Measurements from ENCODE around the gene SUFU.
A peak's percentile ranks its signal among the peaks of the same experiment; 100 is the strongest.

Gene SUFU

GRCh38 chr10:102600816-102601215, 97.0 kb downstream of the SUFU start:
- Histone ChIP-seq H3K27ac (peak overlapping the region in 1 of 2 donors; percentile 80), H3K4me3 (no peak overlapping the region)
- TF ChIP-seq CTCF (IDR thresholded peaks at IDR 0.05): no peak
- no peak for DNase-seq (ENCODE audit: low spot score)

GRCh38 chr10:102601639-102602038, 97.9 kb downstream of the SUFU start:
- TF ChIP-seq CTCF (IDR thresholded peaks at IDR 0.05): no peak
- no peak overlapping the region for H3K4me3 ChIP-seq
- peak overlapping the region; percentile 53 to 80 for H3K27ac ChIP-seq
- no peak for DNase-seq (ENCODE audit: low spot score)

GRCh38 chr10:102602272-102603045, 98.7 kb downstream of the SUFU start:
- Histone ChIP-seq H3K4me3 (no peak overlapping the region), H3K27ac (peak overlapping the region; percentile 53 to 80)
- no peak for TF ChIP-seq CTCF (IDR thresholded peaks at IDR 0.05)
- no peak for DNase-seq (ENCODE audit: low spot score)

- TF ChIP-seq CTCF (IDR thresholded peaks at IDR 0.05): no peak
- Histone ChIP-seq H3K27ac (peak overlapping the region in 1 of 2 donors; percentile 52), H3K4me3 (no peak overlapping the region)
- no peak for DNase-seq (ENCODE audit: low spot score)
Observed at GRCh38 chr10:102603946-102604345, 100.2 kb downstream of the SUFU start.

- Histone ChIP-seq H3K4me3 (no peak overlapping the region), H3K27ac (peak overlapping the region in 1 of 2 donors; percentile 52)
- no peak for TF ChIP-seq CTCF (IDR thresholded peaks at IDR 0.05)
- DNase-seq (ENCODE audit: low spot score): no peak
Observed at GRCh38 chr10:102604439-102604841, 100.7 kb downstream of the SUFU start.

GRCh38 chr10:102605712-102606111, 101.9 kb downstream of the SUFU start:
- no peak for TF ChIP-seq CTCF (IDR thresholded peaks at IDR 0.05)
- DNase-seq (ENCODE audit: low spot score): no peak
- Histone ChIP-seq H3K4me3 (no peak overlapping the region), H3K27ac (no peak overlapping the region)

GRCh38 chr10:102608487-102608886, 104.7 kb downstream of the SUFU start:
- H3K4me3 ChIP-seq: no peak overlapping the region
- no peak for DNase-seq (ENCODE audit: low spot score)
- no peak for TF ChIP-seq CTCF (IDR thresholded peaks at IDR 0.05)
- H3K27ac ChIP-seq: no peak overlapping the region
